A673 (cell line): ENCODE data around the gene CACNA2D1. TPM values are rescaled to one million over a fixed set of nuclear protein-coding genes. Genes with fewer than 3 reads are reported as not detected.

Source experiments
- BruUV-seq: library from RNA; stranded (reverse); fragments of 400-500 nt; replicated peaks from 2 replicates; lab custom pipeline; 2021; lab: Mats Ljungman, UMichigan
- CTCF ChIA-PET: fragments of 300-600 bp; sonication (Branson Sonifier 250); formaldehyde crosslinking; loops from one replicate; lab custom pipeline; 2022; ENCODE audit warnings: antibody characterized with exemption; lab: Charles Lee
- POLR2A ChIA-PET: fragments of 300-600 bp; sonication (Branson Sonifier 250); formaldehyde crosslinking; loops from one replicate; lab custom pipeline; 2022; ENCODE audit warnings: antibody characterized with exemption; ENCODE audit not compliant: low non-redundant PET; lab: Charles Lee
- DNase-seq: peaks from one replicate; pipeline ENCODE4 v3.0.0-alpha.2; 2015; ENCODE audit warnings: low spot score
- H3K27ac ChIP-seq: fragments of 200-600 bp; sonication (generic); 2 replicates; pipeline ENCODE4 v1.5.1; 2016; ENCODE audit warnings: mixed run types, low read depth, mild to moderate bottlenecking, mixed read lengths, antibody characterized with exemption, low read length; ENCODE audit not compliant: poor library complexity, severe bottlenecking
- H3K27me3 ChIP-seq: fragments of 200-600 bp; sonication (generic); replicated peaks from 2 replicates; pipeline ENCODE4 v1.6.1; 2017; ENCODE audit warnings: mixed run types, low read depth, mild to moderate bottlenecking, mixed read lengths, antibody characterized with exemption, low read length; ENCODE audit not compliant: insufficient read depth, poor library complexity
- H3K36me3 ChIP-seq: fragments of 200-600 bp; sonication (generic); 2 replicates; pipeline ENCODE4 v1.6.1; 2016; ENCODE audit warnings: mixed run types, mild to moderate bottlenecking, mixed read lengths, antibody characterized with exemption, low read length; ENCODE audit not compliant: insufficient read depth, poor library complexity, severe bottlenecking
- H3K4me1 ChIP-seq: fragments of 200-600 bp; sonication (generic); 2 replicates; pipeline ENCODE4 v1.6.1; 2017; ENCODE audit warnings: mixed run types, mild to moderate bottlenecking, mixed read lengths, antibody characterized with exemption, low read length; ENCODE audit not compliant: insufficient read depth, poor library complexity, severe bottlenecking
- H3K4me3 ChIP-seq: fragments of 200-600 bp; sonication (generic); 2 replicates; pipeline ENCODE4 v1.5.1; 2016; ENCODE audit warnings: low read depth, mixed run types, mild to moderate bottlenecking, mixed read lengths, low read length; ENCODE audit not compliant: poor library complexity, severe bottlenecking
- H3K9me3 ChIP-seq: fragments of 200-600 bp; sonication (generic); 2 replicates; pipeline ENCODE4 v1.6.1; 2016; ENCODE audit warnings: mixed run types, low read depth, mild to moderate bottlenecking, mixed read lengths, antibody characterized with exemption, low read length; ENCODE audit not compliant: poor library complexity, severe bottlenecking
- CTCF ChIP-seq: fragments of 300-800, 200-600 bp; sonication (generic); conservative IDR thresholded peaks from 2 replicates; pipeline ENCODE4 v1.5.1; 2017; ENCODE audit warnings: low read depth, mild to moderate bottlenecking, antibody characterized with exemption, low read length, moderate library complexity, mixed read lengths
- EZH2 ChIP-seq: fragments of 200-600 bp; sonication (generic); IDR thresholded peaks from 2 replicates; pipeline ENCODE4 v1.6.1; 2017; ENCODE audit warnings: borderline replicate concordance, low read depth, mild to moderate bottlenecking, mixed read lengths, antibody characterized with exemption, low read length; ENCODE audit not compliant: poor library complexity, severe bottlenecking
- intact Hi-C: fragments of 100-400 bp; cut with micrococcal nuclease; formaldehyde crosslinking; loops from one replicate; pipeline ENCODE4 v1.10.0; 2022; ENCODE audit not compliant: unreplicated experiment
- total RNA-seq: library from RNA; stranded (reverse); gene quantifications from 2 replicates; pipeline ENCODE4 v1.2.3, GENCODE V29; 2021

Gene CACNA2D1
- total RNA-seq, 1 experiment from 2014 or later: 49.1 TPM

GRCh38 chr7:82029236-82029913, 414.2 kb downstream of the CACNA2D1 start:
- TF ChIP-seq EZH2: no peak
- TF ChIP-seq CTCF: no peak
- H3K9me3 ChIP-seq: no peaks in the 10 kb centered on the region
- H3K36me3 ChIP-seq: no peaks in the 10 kb centered on the region
- no peak overlapping the region for H3K4me3 ChIP-seq
- intact Hi-C loops: no loop called here
- CTCF ChIA-PET: no interaction called here
- H3K27me3 ChIP-seq: no peaks in the 10 kb centered on the region
- no TSS peak for BruUV-seq
- no peaks in the 10 kb centered on the region for H3K4me1 ChIP-seq
- no peak overlapping the region for H3K27ac ChIP-seq
- DNase-seq: no peak
- POLR2A ChIA-PET: no interaction called here

GRCh38 chr7:82028097-82028496, 415.5 kb downstream of the CACNA2D1 start:
- Histone ChIP-seq H3K4me1 (no peaks in the 10 kb centered on the region), H3K27me3 (no peaks in the 10 kb centered on the region), H3K9me3 (no peaks in the 10 kb centered on the region), H3K27ac (no peak overlapping the region), H3K36me3 (no peaks in the 10 kb centered on the region), H3K4me3 (no peak overlapping the region)
- CTCF ChIA-PET: no interaction called here
- POLR2A ChIA-PET: interaction anchor here (0.5 kb wide), 1 partner anchor 555 kb away, joined by 14 read pairs; no protein-coding TSS in a partner anchor
- intact Hi-C loops: no loop called here
- no TSS peak for BruUV-seq
- no peak for TF ChIP-seq EZH2
- no peak for TF ChIP-seq CTCF
- no peak for DNase-seq

GRCh38 chr7:82021713-82022112, 421.9 kb downstream of the CACNA2D1 start:
- ChIA-PET CTCF (no interaction called here), POLR2A (no interaction called here)
- Histone ChIP-seq H3K9me3 (no peaks in the 10 kb centered on the region), H3K4me3 (no peak overlapping the region), H3K4me1 (no peaks in the 10 kb centered on the region), H3K27me3 (no peaks in the 10 kb centered on the region), H3K36me3 (no peaks in the 10 kb centered on the region), H3K27ac (no peak overlapping the region)
- no peak for TF ChIP-seq CTCF
- no peak for TF ChIP-seq EZH2
- no TSS peak for BruUV-seq
- intact Hi-C loops: no loop called here
- no peak for DNase-seq
